Right lobe of liver (tissue), 6 donors: Measurements from ENCODE around the gene STAB1. TPM values are rescaled to one million over a fixed set of nuclear protein-coding genes. Genes with fewer than 3 reads are reported as not detected.

ENCODE experiments used
- ATAC-seq, 4 donors: fragments of 200-7000 bp; cut with Tn5 transposase; one replicate each; pipeline ENCODE4 v1.9.1; 2020; ENCODE audit warnings: mild to moderate bottlenecking in 4 of 4, moderate library complexity in 4 of 4
- DNase-seq, 3 donors: peaks; one replicate each; pipeline ENCODE4 v3.0.0-alpha.2; 2020
- H3K27ac ChIP-seq, 3 donors: fragments of 200-600 bp; one replicate each; pipeline ENCODE4 v1.8.0; 2022
- H3K27me3 ChIP-seq, 2 donors: fragments of 200-600 bp; one replicate each; pipeline ENCODE4 v1.8.0; 2022
- H3K36me3 ChIP-seq, 4 donors: fragments of 200-600 bp; sonication (generic) in 1 of 4; one replicate each; pipeline versions ENCODE4 v1.5.1 to v1.8.0; 2017 to 2022; ENCODE audit warnings: control low read depth in 1 of 4
- H3K4me1 ChIP-seq, 4 donors: fragments of 200-600 bp; sonication (generic) in 1 of 4; one replicate each; pipeline versions ENCODE4 v1.5.1 to v1.8.0; 2017 to 2022; ENCODE audit warnings: control low read depth in 1 of 4
- H3K4me3 ChIP-seq, 3 donors: fragments of 200-600 bp; one replicate each; pipeline ENCODE4 v1.8.0; 2022
- H3K9me3 ChIP-seq, 4 donors: fragments of 200-600 bp; sonication (generic) in 1 of 4; one replicate each; pipeline versions ENCODE4 v1.5.1 to v1.8.0; 2017 to 2022; ENCODE audit warnings: control low read depth in 1 of 4
- POLR2A ChIP-seq: fragments of 450-650 bp; IDR thresholded peaks from one replicate; pipeline ENCODE4 v1.6.1; 2017; ENCODE audit warnings: antibody characterized with exemption, mild to moderate bottlenecking
- WGBS: methylation state at CpG from one replicate; pipeline ENCODE4 v1.1.6; 2018; ENCODE audit warnings: low coverage, low lambda C conversion rate; ENCODE audit not compliant: insufficient coverage; ENCODE audit errors: missing lambda C conversion rate; 5-methylcytosine and 5-hydroxymethylcytosine counted together
- intact Hi-C, 2 donors: fragments of 100-400 bp; cut with DNase I; formaldehyde crosslinking; loops; one replicate each; pipeline versions ENCODE4 v1.11.2 to v1.14.1; 2022
- total RNA-seq, 6 experiments: library from RNA; depleted of rRNA in 2 of 6; stranded (reverse); fragments of >200 nt in 2 of 6; fragmentation: NEBNext Ultra II Directional in 3 of 6; extraction: Animal tissue kit (Norgen Biotek cat#: 25700) in 3 of 6; gene quantifications; one replicate each; pipeline versions ENCODE4 v1.1.0 to v1.2.4, GENCODE V29; 2016 to 2023
- TF ChIP-seq, protein P1 (sequence below), 4 donors: fragments of 200-600 bp in 3 of 4; fragments of 450-650 bp in 1 of 4; IDR thresholded peaks; one replicate each; pipeline versions ENCODE4 v1.5.1 to v1.8.0; 2016 to 2022; ENCODE audit warnings: antibody characterized with exemption in 4 of 4, mild to moderate bottlenecking in 2 of 4
- donor health status: DM: no; HTN: yes; CAD: no.
- donor health status: DM: no; HTN: no; CAD: no.
- donor health status: DM: no; HTN: no; CAD: no.
- donor health status: DM: no; HTN: yes; CAD: no.
- donor health status: DM: no; HTN: yes; CAD: no.

STAB1 gene
- total RNA-seq, 6 experiments from 2014 or later = 60.7 to 268 (median 92.5) TPM

DNA sequence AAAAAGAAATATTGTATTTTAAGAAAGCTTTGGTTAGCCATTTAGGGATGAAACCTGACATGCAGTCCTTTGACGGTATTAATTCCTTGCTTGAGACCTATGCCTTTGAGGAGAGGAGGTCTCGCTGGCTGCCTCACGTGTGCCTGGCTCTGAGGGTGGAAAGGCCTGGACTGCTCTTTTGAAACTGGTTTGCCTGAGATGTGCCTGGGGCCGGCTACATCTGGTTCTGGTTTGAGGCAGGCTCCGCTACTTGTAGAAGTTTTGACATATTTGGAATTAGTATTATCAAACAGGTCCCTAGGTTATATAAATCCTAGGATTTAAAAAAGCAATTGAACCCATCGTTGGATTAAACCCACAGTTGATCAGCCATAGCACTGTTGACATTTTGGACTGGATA is 33.3 kb upstream of the STAB1 start:
- no peak for ATAC-seq
- 85% methylated on average over 6 of the region's 6 CpGs for WGBS
- peaks cover 0 to 47% (median 9%) of the 10 kb centered on the region in 4 donors for H3K36me3 ChIP-seq
- no peak overlapping the region for H3K4me3 ChIP-seq
- no peak overlapping the region for H3K27ac ChIP-seq
- H3K4me1 ChIP-seq = peaks cover 0 to 2% (median 0%) of the 10 kb centered on the region in 4 donors
- no peak for DNase-seq
- intact Hi-C loops = no loop called here
- H3K27me3 ChIP-seq = no peaks in the 10 kb centered on the region
- TF ChIP-seq, protein P1, sequence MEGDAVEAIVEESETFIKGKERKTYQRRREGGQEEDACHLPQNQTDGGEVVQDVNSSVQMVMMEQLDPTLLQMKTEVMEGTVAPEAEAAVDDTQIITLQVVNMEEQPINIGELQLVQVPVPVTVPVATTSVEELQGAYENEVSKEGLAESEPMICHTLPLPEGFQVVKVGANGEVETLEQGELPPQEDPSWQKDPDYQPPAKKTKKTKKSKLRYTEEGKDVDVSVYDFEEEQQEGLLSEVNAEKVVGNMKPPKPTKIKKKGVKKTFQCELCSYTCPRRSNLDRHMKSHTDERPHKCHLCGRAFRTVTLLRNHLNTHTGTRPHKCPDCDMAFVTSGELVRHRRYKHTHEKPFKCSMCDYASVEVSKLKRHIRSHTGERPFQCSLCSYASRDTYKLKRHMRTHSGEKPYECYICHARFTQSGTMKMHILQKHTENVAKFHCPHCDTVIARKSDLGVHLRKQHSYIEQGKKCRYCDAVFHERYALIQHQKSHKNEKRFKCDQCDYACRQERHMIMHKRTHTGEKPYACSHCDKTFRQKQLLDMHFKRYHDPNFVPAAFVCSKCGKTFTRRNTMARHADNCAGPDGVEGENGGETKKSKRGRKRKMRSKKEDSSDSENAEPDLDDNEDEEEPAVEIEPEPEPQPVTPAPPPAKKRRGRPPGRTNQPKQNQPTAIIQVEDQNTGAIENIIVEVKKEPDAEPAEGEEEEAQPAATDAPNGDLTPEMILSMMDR (IDR thresholded peaks at IDR 0.05) = no peak
- no peak for TF ChIP-seq POLR2A
- no peaks in the 10 kb centered on the region for H3K9me3 ChIP-seq

DNA sequence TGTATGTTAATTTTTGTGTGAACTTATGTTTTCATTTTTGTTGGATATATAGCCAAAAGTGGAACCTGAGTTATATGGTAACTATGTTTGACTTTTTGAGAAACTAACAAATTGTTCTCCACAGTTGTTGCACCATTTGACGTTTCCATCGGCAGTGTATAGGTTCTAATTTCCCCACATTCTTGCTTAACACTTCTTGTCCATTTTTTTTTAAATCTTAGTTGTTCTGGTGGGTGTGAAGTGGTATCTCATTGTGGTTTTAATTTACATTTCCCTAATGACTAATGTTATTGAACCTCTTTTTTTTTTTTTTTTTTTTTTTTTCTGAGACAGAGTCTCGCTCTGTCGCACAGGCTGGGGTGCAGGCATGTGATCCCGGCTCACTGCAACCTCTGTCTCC is 31.7 kb upstream of the STAB1 start:
- intact Hi-C loops = no loop called here
- H3K27ac ChIP-seq = no peak overlapping the region
- no peaks in the 10 kb centered on the region for H3K27me3 ChIP-seq
- TF ChIP-seq POLR2A = no peak
- TF ChIP-seq, protein P1 (IDR thresholded peaks at IDR 0.05) = no peak
- H3K4me3 ChIP-seq = no peak overlapping the region
- no peaks in the 10 kb centered on the region for H3K4me1 ChIP-seq
- H3K9me3 ChIP-seq = no peaks in the 10 kb centered on the region
- DNase-seq (no peak), ATAC-seq (no peak)
- WGBS = 87% methylated on average over 5 of the region's 5 CpGs
- peaks cover 0 to 36% (median 6%) of the 10 kb centered on the region in 4 donors for H3K36me3 ChIP-seq

DNA sequence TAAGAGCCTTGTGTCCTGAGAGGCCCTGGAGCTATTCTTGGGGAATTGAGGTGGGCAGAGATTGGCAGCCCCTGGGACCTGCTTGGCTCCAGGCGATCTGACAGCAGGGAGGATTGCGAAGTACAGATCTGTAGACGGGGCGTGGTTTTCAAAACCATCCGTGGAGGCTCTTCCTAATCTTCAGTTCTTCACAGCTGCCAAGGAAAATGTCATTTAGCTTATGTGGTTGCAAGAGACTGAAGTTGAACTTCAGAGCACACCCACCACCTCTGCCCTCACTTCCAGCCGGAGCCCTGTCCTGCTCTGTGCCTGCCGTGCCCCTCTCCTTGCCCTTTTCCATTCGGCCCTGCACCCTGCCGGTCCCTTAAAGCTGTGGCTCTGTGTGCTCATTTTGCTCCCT is 26.8 kb upstream of the STAB1 start:
- H3K27ac ChIP-seq = no peak overlapping the region
- H3K27me3 ChIP-seq = no peaks in the 10 kb centered on the region
- H3K4me3 ChIP-seq = no peak overlapping the region
- TF ChIP-seq, protein P1 (IDR thresholded peaks at IDR 0.05) = no peak
- no peak for TF ChIP-seq POLR2A
- intact Hi-C loops = no loop called here
- WGBS = 73% methylated on average over 4 of the region's 9 CpGs
- no peak for DNase-seq
- peaks cover 0 to 15% (median 2%) of the 10 kb centered on the region in 4 donors for H3K36me3 ChIP-seq
- H3K4me1 ChIP-seq = peaks cover 0 to 23% (median 10%) of the 10 kb centered on the region in 4 donors
- no peaks in the 10 kb centered on the region for H3K9me3 ChIP-seq
- ATAC-seq = peak in 1 of 4 donors; percentile 1

DNA sequence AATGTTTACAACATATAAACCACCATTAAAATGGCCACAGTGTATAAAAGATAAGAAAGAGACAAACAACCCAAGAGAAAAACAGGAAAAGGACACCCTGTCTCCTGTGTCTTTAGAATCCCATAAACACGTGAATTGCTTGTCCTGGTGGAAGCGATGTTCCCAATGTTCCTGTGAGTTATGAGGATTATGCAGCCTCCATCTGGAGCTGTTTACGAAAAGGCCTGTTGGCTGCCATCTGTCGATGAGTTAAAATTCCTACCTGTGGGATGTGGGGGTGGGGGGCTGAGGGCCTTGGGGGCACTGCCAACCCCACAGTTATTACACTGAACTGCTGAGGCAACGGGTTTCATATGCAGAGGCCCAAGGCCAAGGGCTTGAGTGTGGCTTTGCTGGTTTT is 26.1 kb upstream of the STAB1 start:
- Histone ChIP-seq H3K4me1 (peaks cover 0 to 23% (median 10%) of the 10 kb centered on the region in 4 donors), H3K27ac (no peak overlapping the region), H3K9me3 (no peaks in the 10 kb centered on the region), H3K4me3 (no peak overlapping the region), H3K27me3 (no peaks in the 10 kb centered on the region), H3K36me3 (peaks cover 0 to 21% (median 5%) of the 10 kb centered on the region in 4 donors)
- intact Hi-C loops = no loop called here
- ATAC-seq = no peak
- TF ChIP-seq, protein P1 (IDR thresholded peaks at IDR 0.05) = no peak
- TF ChIP-seq POLR2A = no peak
- DNase-seq = no peak
- 84% methylated on average over 5 of the region's 5 CpGs for WGBS

DNA sequence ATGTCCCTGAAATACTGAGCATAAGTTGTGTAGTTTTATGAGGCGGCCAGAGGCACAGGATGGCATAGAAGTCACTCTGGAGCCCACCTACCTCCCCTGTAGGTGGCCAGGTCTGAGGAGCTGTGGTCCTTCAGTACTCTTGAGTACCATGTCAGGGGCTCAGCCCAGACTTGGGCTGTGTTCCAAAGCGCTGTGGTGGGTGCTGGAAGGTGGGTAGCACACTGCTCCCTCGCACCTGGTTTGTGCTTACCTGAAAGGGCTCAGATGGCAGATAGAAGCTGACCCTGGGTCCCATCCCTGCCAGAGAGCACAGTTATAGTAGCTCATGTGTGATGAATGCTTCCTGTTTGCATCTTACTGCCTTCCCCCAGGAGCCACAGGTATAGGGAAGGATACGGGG is 24.2 kb upstream of the STAB1 start:
- Histone ChIP-seq H3K27me3 (no peaks in the 10 kb centered on the region), H3K4me3 (no peak overlapping the region), H3K9me3 (no peaks in the 10 kb centered on the region), H3K36me3 (peaks cover 0 to 26% (median 11%) of the 10 kb centered on the region in 4 donors), H3K4me1 (peaks cover 0 to 27% (median 10%) of the 10 kb centered on the region in 4 donors), H3K27ac (peak overlapping the region in 2 of 3 donors; percentile 38 to 52)
- ATAC-seq (no peak), DNase-seq (peak in 1 of 3 donors; percentile 23)
- intact Hi-C loops = no loop called here
- WGBS = 0% methylated on average over 1 of the region's 4 CpGs
- no peak for TF ChIP-seq POLR2A
- TF ChIP-seq, protein P1 (IDR thresholded peaks at IDR 0.05) = no peak
